Mesendoderm (in vitro differentiated cells): ENCODE results near the gene TXNIP.

Source experiments
- DNase-seq: peaks from one replicate; pipeline ENCODE4 v3.0.0; 2013
- H2AK5ac ChIP-seq: 2 replicates; pipeline ENCODE4 v1.6.1; 2013; ENCODE audit warnings: low read length, inconsistent platforms
- H2BK120ac ChIP-seq: 2 replicates; pipeline ENCODE4 v1.6.1; 2013; ENCODE audit warnings: low read depth, mild to moderate bottlenecking, low read length, moderate library complexity, mixed read lengths
- H2BK15ac ChIP-seq: replicated peaks from 2 replicates; pipeline ENCODE4 v1.6.1; 2013; ENCODE audit warnings: low read depth, mild to moderate bottlenecking, moderate library complexity
- H2BK5ac ChIP-seq: 2 replicates; pipeline ENCODE4 v1.6.1; 2013; ENCODE audit warnings: low read length, inconsistent platforms
- H3K18ac ChIP-seq: 2 replicates; pipeline ENCODE4 v1.6.1; 2013; ENCODE audit warnings: mild to moderate bottlenecking, low read length, mixed read lengths
- H3K23ac ChIP-seq: one replicate; pipeline ENCODE4 v1.6.1; 2013; ENCODE audit warnings: low read length
- H3K27ac ChIP-seq: 2 replicates; pipeline ENCODE4 v1.5.1; 2013; ENCODE audit warnings: low read depth, mild to moderate bottlenecking, inconsistent platforms, low read length, moderate library complexity
- H3K27me3 ChIP-seq: 2 replicates; pipeline ENCODE4 v1.6.1; 2013; ENCODE audit warnings: low read length, control low read depth, mild to moderate bottlenecking, inconsistent platforms; ENCODE audit not compliant: insufficient read depth, poor library complexity
- H3K36me3 ChIP-seq: 2 replicates; pipeline ENCODE4 v1.6.1; 2013; ENCODE audit warnings: low read length, inconsistent platforms; ENCODE audit not compliant: control insufficient read depth, insufficient read depth
- H3K4ac ChIP-seq: one replicate; pipeline ENCODE4 v1.6.1; 2013; ENCODE audit warnings: low read depth, mild to moderate bottlenecking, low read length, moderate library complexity
- H3K4me1 ChIP-seq: 2 replicates; pipeline ENCODE4 v1.6.1; 2013; ENCODE audit warnings: low read depth, low read length, inconsistent platforms; ENCODE audit not compliant: control insufficient read depth
- H3K4me2 ChIP-seq: 2 replicates; pipeline ENCODE4 v1.6.1; 2013; ENCODE audit warnings: low read length
- H3K4me3 ChIP-seq: 2 replicates; pipeline ENCODE4 v1.5.1; 2013; ENCODE audit warnings: mild to moderate bottlenecking, low read length
- H3K56ac ChIP-seq: one replicate; pipeline ENCODE4 v1.6.1; 2013; ENCODE audit warnings: low read length
- H3K79me1 ChIP-seq: 2 replicates; pipeline ENCODE4 v1.6.1; 2013; ENCODE audit warnings: low read length, inconsistent platforms
- H3K79me2 ChIP-seq: 2 replicates; pipeline ENCODE4 v1.6.1; 2013; ENCODE audit warnings: mild to moderate bottlenecking, low read length; ENCODE audit not compliant: control insufficient read depth, insufficient read depth
- H3K9ac ChIP-seq: 2 replicates; pipeline ENCODE4 v1.6.1; 2013; ENCODE audit warnings: low read length, inconsistent platforms
- H4K5ac ChIP-seq: one replicate; pipeline ENCODE4 v1.6.1; 2013; ENCODE audit warnings: low read length
- H4K8ac ChIP-seq: one replicate; pipeline ENCODE4 v1.6.1; 2013; ENCODE audit warnings: low read depth, mild to moderate bottlenecking, control low read depth, low read length, moderate library complexity
- WGBS: extraction: QIAGEN DNeasy Blood & Tissue Kit; methylation state at CpG from one replicate; pipeline ENCODE4 v1.1.7; 2013; ENCODE audit warnings: low lambda C conversion rate, missing lambda C conversion rate; ENCODE audit not compliant: insufficient coverage; ENCODE audit errors: extremely low coverage; 5-methylcytosine and 5-hydroxymethylcytosine counted together

TXNIP gene

GRCh38 chr1:145949219-145949618, 47.2 kb downstream of the TXNIP start:
- Histone ChIP-seq H3K27me3 (no peaks in the 10 kb centered on the region), H3K9ac (no peak overlapping the region), H2BK5ac (no peak overlapping the region), H2BK15ac (no peak overlapping the region), H3K27ac (no peak overlapping the region), H2BK120ac (no peak overlapping the region), H3K56ac (peak overlapping the region; percentile 38), H3K36me3 (no peaks in the 10 kb centered on the region), H3K4ac (no peak overlapping the region), H4K5ac (no peak overlapping the region), H2AK5ac (no peak overlapping the region), H3K23ac (no peak overlapping the region), H3K4me2 (no peak overlapping the region), H3K4me1 (peaks cover 8% of the 10 kb centered on the region), H3K4me3 (no peak overlapping the region), H3K79me1 (peaks cover 2% of the 10 kb centered on the region), H3K79me2 (no peaks in the 10 kb centered on the region), H4K8ac (no peak overlapping the region), H3K18ac (no peak overlapping the region)
- whole genome bisulfite sequencing = no CpG with 5 or more reads among the region's 4 CpGs
- no peak for DNase-seq

- H3K9ac ChIP-seq = no peak overlapping the region
- no peak overlapping the region for H2BK5ac ChIP-seq
- H2BK120ac ChIP-seq = no peak overlapping the region
- no peaks in the 10 kb centered on the region for H3K36me3 ChIP-seq
- H4K5ac ChIP-seq = no peak overlapping the region
- peaks cover 8% of the 10 kb centered on the region for H3K4me1 ChIP-seq
- no peak overlapping the region for H3K4ac ChIP-seq
- no peak overlapping the region for H4K8ac ChIP-seq
- no peak overlapping the region for H3K4me2 ChIP-seq
- peaks cover 2% of the 10 kb centered on the region for H3K79me1 ChIP-seq
- H2AK5ac ChIP-seq = no peak overlapping the region
- H3K56ac ChIP-seq = no peak overlapping the region
- H3K23ac ChIP-seq = no peak overlapping the region
- WGBS = no CpG with 5 or more reads among the region's 4 CpGs
- peak; percentile 72 for DNase-seq
- H3K27ac ChIP-seq = no peak overlapping the region
- no peaks in the 10 kb centered on the region for H3K27me3 ChIP-seq
- H2BK15ac ChIP-seq = no peak overlapping the region
- no peaks in the 10 kb centered on the region for H3K79me2 ChIP-seq
- H3K4me3 ChIP-seq = no peak overlapping the region
- H3K18ac ChIP-seq = no peak overlapping the region
Measured at GRCh38 chr1:145947551-145947950, 48.8 kb downstream of the TXNIP start.

GRCh38 chr1:145946477-145946986, 49.8 kb downstream of the TXNIP start:
- H4K8ac ChIP-seq = no peak overlapping the region
- H3K56ac ChIP-seq = no peak overlapping the region
- H3K18ac ChIP-seq = no peak overlapping the region
- no peaks in the 10 kb centered on the region for H3K27me3 ChIP-seq
- no peak overlapping the region for H3K4me2 ChIP-seq
- no peak overlapping the region for H3K23ac ChIP-seq
- no peak overlapping the region for H2BK120ac ChIP-seq
- no peak overlapping the region for H3K27ac ChIP-seq
- WGBS = no CpG with 5 or more reads among the region's 4 CpGs
- peaks cover 2% of the 10 kb centered on the region for H3K79me1 ChIP-seq
- H3K36me3 ChIP-seq = no peaks in the 10 kb centered on the region
- H3K79me2 ChIP-seq = no peaks in the 10 kb centered on the region
- H2BK15ac ChIP-seq = no peak overlapping the region
- no peak overlapping the region for H2AK5ac ChIP-seq
- no peak overlapping the region for H3K4me3 ChIP-seq
- no peak for DNase-seq
- no peak overlapping the region for H3K9ac ChIP-seq
- no peak overlapping the region for H3K4ac ChIP-seq
- no peak overlapping the region for H4K5ac ChIP-seq
- peaks cover 8% of the 10 kb centered on the region for H3K4me1 ChIP-seq
- H2BK5ac ChIP-seq = no peak overlapping the region

- Histone ChIP-seq H3K79me2 (no peaks in the 10 kb centered on the region), H3K79me1 (peaks cover 2% of the 10 kb centered on the region), H2BK15ac (no peak overlapping the region), H2BK120ac (no peak overlapping the region), H3K27ac (no peak overlapping the region), H3K4ac (no peak overlapping the region), H3K4me1 (peaks cover 2% of the 10 kb centered on the region), H3K56ac (no peak overlapping the region), H2AK5ac (no peak overlapping the region), H3K27me3 (no peaks in the 10 kb centered on the region), H3K36me3 (no peaks in the 10 kb centered on the region), H3K9ac (no peak overlapping the region), H4K5ac (no peak overlapping the region), H3K4me2 (no peak overlapping the region), H4K8ac (no peak overlapping the region), H2BK5ac (no peak overlapping the region), H3K18ac (no peak overlapping the region), H3K4me3 (no peak overlapping the region), H3K23ac (no peak overlapping the region)
- DNase-seq = no peak
- WGBS = no CpG with 5 or more reads among the region's 3 CpGs
Measured at GRCh38 chr1:145944532-145944931, 51.8 kb downstream of the TXNIP start.

GRCh38 chr1:145942871-145943270, 53.5 kb downstream of the TXNIP start:
- H3K4me1 ChIP-seq = no peaks in the 10 kb centered on the region
- no peak overlapping the region for H2BK120ac ChIP-seq
- no peaks in the 10 kb centered on the region for H3K79me1 ChIP-seq
- H3K27ac ChIP-seq = no peak overlapping the region
- no peak overlapping the region for H3K23ac ChIP-seq
- H3K4me3 ChIP-seq = no peak overlapping the region
- H3K36me3 ChIP-seq = no peaks in the 10 kb centered on the region
- H3K79me2 ChIP-seq = no peaks in the 10 kb centered on the region
- no peak overlapping the region for H3K9ac ChIP-seq
- DNase-seq = no peak
- H2AK5ac ChIP-seq = no peak overlapping the region
- no peak overlapping the region for H3K4me2 ChIP-seq
- H3K27me3 ChIP-seq = no peaks in the 10 kb centered on the region
- no peak overlapping the region for H3K4ac ChIP-seq
- no peak overlapping the region for H3K56ac ChIP-seq
- H2BK5ac ChIP-seq = no peak overlapping the region
- no peak overlapping the region for H2BK15ac ChIP-seq
- H4K5ac ChIP-seq = no peak overlapping the region
- WGBS = no CpG with 5 or more reads among the region's 6 CpGs
- H3K18ac ChIP-seq = no peak overlapping the region
- no peak overlapping the region for H4K8ac ChIP-seq
